Colon (tissue), 2 donors: ENCODE results near the gene TUBG2.

ENCODE experiments used
- FAIRE-seq: peaks from 2 replicates; lab custom pipeline; 2012; peaks lifted over from hg19 to GRCh38; lab: Jason Lieb, UNC
- donor health status: control.
- donor health status: control.

Gene TUBG2

DNA sequence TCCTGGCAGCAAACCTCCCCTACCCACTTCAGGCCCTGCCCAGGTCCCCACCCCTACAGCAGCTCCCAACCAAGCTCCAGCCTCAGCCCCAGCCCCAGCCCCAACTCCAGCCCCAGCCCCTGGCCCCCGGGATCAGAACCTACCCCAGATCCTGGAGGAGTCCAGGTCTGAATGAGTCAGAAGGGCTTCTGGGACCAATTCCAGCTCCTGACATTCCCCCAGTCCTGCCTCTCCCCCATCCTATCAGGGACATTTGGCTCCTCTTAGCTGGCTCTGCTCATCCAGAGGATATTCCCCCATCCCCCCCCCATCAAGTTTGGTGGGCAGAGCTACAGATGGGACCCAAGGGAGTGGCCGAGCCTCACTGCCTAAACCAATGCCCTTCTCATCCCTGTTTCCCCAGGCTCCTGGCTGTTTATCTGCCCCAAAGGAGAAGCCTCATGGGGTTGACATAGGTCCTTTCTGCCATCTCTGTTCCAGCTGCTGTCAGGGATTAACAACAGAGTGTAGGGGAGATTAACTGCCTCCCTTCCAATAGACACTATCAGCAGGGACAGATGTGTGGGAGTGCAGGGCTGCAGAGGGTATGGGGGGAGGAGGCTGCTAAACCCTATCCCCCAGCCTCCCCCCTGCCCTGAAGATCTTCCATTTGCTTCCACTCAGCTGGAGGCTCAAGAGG is 39.8 kb downstream of the TUBG2 start:
- no peak for FAIRE-seq

DNA sequence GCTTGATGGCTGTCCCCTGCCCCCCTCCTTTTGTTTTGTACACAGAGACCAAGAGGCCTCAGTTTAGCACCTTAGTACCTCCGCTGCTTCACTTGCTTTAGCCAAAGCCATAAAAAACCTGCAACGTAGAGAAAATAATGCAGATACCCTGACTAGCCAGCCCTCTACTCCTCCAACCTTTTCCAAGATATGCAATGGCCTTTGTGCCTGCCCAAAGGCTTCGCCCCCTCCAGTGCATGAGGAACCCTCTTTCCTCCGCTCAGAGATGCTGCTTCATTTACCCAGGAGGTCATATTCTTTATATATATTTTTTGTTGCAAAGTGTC is 40.3 kb downstream of the TUBG2 start:
- FAIRE-seq = no peak

DNA sequence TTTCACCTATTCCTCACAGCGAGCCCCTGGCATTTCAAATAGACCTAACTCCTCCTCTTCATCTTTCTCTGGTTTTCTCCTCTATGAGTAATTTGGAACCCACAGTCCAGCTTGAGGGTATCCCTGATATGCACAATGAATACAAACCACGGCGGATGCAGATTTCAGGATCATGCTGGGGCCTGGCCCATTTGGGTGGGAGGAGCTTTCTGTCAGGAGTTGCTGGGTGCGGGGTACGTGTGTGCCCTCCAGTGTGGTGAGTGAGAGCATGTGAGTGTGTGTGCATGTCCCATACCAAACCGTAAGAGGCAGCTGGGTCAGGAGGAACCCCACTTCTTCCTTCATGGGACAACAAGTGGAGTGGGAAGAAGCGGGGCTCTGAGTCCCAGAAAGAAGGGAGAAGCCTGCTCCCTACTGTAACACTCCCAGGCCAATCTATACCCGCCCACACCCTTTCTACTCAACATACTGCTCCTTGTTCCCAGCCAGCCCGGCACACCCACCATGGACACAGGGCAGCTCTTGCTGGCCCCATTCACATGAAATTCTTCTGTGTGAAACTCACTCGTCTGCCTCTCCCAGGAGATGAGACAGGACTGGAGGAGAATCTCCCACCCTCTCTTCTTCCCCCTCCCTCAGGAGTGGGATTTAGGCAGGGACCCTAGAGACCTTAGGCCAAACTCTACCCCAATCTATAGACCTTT is 41.7 kb downstream of the TUBG2 start:
- no peak for FAIRE-seq

DNA sequence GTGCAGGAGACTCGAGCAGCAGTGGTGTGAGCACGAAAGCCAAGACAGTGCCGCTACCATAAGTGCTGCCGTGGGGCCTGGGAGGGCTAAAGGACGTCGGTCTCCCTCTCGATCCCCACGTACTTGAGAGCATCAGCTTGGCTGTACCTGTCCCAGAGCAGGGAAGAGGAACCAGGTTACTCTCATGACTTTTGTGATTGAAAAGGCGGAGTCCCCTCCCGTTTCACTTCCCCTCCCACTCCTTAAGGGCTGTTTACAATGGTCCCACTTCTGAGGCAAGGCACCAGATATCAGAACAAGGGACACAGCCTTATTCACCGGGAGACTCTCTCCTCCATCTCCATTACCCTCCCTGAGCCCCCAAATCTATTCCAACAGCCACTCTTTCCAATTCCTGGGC is 43.4 kb downstream of the TUBG2 start:
- FAIRE-seq = no peak

DNA sequence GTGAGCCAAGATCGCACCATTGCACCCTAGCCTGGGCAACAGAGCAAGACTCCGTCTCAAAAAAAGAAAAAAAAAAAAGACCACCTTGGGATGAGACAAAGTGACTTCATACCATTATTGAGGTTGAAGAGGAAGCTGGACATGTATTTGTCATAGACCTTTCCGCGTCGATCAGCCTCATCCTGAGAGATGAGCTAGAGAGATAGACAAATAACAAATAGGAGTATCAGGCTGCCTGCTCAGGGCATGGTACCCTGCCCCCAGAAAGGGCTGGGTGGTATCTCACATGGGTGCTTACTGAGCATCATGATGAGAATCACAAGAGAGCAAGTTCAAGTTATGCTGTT is 45.4 kb downstream of the TUBG2 start:
- no peak for FAIRE-seq

DNA sequence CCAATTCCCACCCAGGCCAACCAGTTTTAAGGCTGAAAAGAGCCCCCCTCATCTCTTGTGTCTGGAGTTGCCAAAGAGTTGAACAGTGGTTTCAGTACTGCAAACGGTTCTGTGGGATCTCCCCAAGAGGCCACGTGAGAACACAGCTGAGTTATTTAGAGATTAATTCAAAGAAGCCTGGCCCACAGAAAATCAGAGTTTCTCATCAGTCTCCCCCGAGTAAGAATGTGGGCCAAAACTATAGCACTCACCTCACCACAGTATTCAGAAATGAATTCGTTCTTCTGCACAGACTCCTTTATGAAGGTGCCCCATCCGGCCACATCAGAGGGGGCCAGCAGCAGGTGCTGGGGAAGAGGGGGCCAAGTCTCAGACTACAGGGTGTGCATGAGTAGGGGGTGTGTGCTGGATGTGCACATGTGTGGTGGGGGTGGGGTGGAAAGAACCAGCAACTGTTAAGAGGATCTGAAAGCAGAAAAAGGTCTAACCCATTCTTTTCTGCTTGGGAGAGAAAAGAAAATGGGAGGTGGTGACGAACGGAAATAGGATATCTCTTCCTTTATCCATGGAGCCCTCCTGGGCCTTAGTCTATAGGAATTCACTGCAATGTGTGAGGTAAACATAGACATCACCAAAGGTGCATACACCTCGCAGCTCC is 45.9 kb downstream of the TUBG2 start:
- FAIRE-seq = no peak

DNA sequence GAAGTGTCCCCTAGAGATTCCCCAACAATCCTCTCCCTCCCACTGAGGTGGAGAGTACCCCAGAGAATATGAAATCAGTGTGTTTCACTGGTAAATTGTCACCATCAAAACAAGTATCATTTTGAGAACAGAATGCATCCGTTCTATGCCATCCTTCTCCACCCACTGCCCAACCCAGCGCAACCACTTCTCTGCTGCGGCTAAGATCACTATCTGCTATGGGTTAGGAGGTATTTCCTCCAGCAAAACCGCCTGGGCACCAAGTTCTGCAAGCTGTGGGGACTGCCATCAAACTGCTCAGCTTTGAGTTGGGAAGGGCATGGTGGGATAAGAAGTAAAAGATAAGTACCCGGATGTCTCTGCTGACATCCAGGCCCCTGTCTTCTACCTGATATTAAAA is 47.6 kb downstream of the TUBG2 start:
- FAIRE-seq = no peak

DNA sequence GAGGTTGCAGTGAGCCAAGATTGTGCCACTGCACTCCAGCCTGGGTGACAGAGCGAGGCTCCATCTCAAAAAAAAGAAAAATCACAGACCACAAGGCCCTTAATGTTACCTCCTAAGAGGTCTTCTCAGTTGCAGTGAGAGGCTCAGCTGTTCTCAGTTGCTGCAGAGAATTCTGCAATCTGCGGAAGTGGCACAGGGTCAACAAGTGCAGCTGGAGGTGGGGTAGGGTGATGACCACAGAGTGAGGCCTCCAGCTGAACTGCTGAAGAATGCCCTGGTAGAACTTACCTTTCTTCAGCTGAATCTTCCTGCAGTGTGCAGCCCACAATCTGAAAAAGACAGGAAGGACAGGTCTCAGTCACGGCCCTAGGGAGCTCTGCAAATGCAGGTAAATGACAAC is 49.5 kb downstream of the TUBG2 start:
- no peak for FAIRE-seq

DNA sequence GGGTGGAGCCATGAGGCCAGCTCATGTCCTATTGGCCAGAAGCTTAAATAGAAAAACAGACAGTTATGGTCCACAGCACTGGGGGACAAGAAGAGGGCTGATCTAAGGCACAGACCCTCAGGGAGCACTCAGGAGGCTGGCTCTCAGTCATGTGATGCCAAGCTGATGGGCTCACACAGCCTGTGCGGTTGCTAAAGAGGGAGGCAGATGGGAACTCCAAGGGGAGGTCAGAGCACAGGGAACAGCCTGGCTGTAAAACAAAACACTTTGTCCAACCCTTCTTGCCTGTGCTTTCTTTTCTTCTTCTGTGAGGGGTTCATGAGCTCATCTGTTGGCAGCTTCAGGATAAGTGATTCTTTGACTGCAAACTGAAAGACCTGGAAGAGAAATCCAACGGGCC is 50.5 kb downstream of the TUBG2 start:
- FAIRE-seq = no peak
